SU-DHL-6 (cell line): ENCODE measurements around the gene ROBO2.

ENCODE experiments used
- EZH2phosphoT487 ChIP-seq: fragments of 200-600 bp; sonication (generic), shearing (Covaris generic); conservative IDR thresholded peaks from 2 replicates; pipeline ENCODE4 v1.6.1; 2018; ENCODE audit warnings: mild to moderate bottlenecking, antibody characterized with exemption, low read length, moderate library complexity, mixed read lengths
- TF ChIP-seq, protein P1 (sequence below): fragments of 200-600 bp; sonication (generic); IDR thresholded peaks from one replicate; pipeline ENCODE4 v1.5.1; 2017; ENCODE audit warnings: antibody characterized with exemption, mild to moderate bottlenecking, low read length, moderate library complexity; ENCODE audit not compliant: insufficient read depth, poor library complexity, severe bottlenecking

DNA sequence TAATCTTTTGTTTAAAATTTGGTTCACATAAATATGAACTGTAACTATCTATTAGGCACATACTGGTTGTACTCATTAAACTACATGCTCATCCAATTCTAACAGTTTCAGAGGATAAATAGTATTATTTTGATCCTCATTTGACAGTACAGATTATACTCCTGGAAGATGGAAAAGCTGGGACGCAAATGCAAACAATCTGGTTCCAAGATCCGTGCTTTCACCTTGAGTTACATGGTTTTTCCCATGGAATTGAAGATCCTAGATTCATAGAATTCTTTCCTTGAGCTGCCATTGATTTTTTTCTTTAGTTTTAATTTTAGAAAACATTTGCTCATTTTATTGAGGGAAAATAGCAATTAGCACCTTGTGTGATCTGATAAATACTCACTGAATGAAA, 285.8 kb downstream of the ROBO2 start:
- TF ChIP-seq, protein P1, sequence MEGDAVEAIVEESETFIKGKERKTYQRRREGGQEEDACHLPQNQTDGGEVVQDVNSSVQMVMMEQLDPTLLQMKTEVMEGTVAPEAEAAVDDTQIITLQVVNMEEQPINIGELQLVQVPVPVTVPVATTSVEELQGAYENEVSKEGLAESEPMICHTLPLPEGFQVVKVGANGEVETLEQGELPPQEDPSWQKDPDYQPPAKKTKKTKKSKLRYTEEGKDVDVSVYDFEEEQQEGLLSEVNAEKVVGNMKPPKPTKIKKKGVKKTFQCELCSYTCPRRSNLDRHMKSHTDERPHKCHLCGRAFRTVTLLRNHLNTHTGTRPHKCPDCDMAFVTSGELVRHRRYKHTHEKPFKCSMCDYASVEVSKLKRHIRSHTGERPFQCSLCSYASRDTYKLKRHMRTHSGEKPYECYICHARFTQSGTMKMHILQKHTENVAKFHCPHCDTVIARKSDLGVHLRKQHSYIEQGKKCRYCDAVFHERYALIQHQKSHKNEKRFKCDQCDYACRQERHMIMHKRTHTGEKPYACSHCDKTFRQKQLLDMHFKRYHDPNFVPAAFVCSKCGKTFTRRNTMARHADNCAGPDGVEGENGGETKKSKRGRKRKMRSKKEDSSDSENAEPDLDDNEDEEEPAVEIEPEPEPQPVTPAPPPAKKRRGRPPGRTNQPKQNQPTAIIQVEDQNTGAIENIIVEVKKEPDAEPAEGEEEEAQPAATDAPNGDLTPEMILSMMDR: no peak
- no peak for TF ChIP-seq EZH2phosphoT487
